ENCODE measurements around the gene SRRD. TPM values are rescaled to one million over a fixed set of nuclear protein-coding genes. Genes with fewer than 3 reads are reported as not detected.

SRRD gene
- total and polyA plus RNA-seq, 2 of the 13 experiments (the other 11 are each of a cell fraction or from before 2014, with no cell fraction given) = 22.8 to 36.6 TPM

DNA sequence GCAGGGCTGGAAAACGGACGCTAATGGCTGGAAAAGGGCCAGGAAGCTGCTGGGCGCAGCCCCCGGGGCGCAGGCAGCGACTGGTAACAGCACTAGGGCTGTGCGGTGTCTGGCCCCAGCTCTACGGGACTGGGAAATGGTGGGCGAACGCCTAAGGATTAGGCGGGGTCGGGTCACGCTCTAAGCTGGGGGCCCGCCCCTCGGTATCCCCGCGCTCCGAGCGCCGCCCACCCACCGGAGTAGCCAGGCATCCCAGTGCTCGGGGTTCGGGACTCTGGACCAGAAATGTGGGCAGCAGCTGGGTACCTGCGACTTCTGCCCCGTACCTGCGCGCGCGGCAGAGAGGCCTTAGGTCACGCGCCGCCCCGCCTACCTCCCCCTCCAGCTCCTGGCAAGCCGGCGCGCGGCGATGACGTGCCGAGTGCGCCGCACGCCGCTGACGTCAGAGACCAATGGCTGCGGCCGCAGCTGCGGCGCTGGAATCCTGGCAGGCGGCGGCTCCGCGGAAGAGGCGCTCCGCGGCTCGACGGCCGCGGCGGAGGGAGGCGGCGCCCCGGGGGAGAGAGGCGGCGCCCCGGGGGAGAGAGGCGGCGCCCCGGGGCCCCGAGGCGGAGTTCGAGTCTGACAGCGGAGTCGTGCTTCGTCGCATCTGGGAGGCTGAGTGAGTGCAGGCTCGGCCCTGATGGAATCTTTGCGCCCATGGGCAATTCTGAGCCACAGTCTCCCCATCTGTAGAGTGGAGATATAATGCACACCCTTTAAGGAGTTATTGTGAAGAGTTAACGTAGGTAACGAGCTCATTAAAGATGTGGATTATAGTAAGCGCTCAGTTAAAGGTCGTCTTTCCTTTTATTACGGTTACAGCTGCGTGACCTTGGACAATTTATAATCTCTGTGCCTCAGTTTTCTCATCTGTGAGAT, at the start of gene SRRD, which contains the start of gene HPS4 (continued):
- TF ChIP-seq, protein P1, sequence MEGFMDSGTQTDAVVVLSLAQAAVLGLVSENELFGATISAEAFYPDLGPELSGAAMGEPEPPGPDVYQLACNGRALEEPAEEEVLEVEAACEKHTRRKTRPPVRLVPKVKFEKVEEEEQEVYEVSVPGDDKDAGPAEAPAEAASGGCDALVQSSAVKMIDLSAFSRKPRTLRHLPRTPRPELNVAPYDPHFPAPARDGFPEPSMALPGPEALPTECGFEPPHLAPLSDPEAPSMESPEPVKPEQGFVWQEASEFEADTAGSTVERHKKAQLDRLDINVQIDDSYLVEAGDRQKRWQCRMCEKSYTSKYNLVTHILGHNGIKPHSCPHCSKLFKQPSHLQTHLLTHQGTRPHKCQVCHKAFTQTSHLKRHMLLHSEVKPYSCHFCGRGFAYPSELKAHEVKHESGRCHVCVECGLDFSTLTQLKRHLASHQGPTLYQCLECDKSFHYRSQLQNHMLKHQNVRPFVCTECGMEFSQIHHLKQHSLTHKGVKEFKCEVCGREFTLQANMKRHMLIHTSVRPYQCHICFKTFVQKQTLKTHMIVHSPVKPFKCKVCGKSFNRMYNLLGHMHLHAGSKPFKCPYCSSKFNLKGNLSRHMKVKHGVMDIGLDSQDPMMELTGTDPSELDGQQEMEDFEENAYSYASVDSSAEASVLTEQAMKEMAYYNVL (CRISPR knock-in tag; IDR thresholded peaks at IDR 0.05; ENCODE audit: borderline replicate concordance) = no peak; the same call in 1 of the 2 replicates
- TF ChIP-seq ZBTB3 (CRISPR knock-in tag; IDR thresholded peaks at IDR 0.05; ENCODE audit: borderline replicate concordance, low read depth) (no peak), ZFX (CRISPR knock-in tag; IDR thresholded peaks at IDR 0.05; ENCODE audit: low read depth) (peak; percentile 91), HOXA7 (CRISPR knock-in tag; IDR thresholded peaks at IDR 0.05) (no peak), ZNF879 (CRISPR knock-in tag; IDR thresholded peaks at IDR 0.05) (no peak), FOXA1 (IDR thresholded peaks at IDR 0.05) (no peak), FOXA1 (CRISPR knock-in tag; IDR thresholded peaks at IDR 0.05) (0 out of 2 replicates have a peak, but pooled peaks have one; percentile 7), NFKB2 (CRISPR knock-in tag; IDR thresholded peaks at IDR 0.05; ENCODE audit: borderline replicate concordance) (peak; percentile 86), ATAD3A (CRISPR knock-in tag; IDR thresholded peaks at IDR 0.05) (peak; percentile 26; the same call in 1 of the 2 replicates), ZKSCAN8 (CRISPR knock-in tag; IDR thresholded peaks at IDR 0.05; ENCODE audit: borderline replicate concordance) (peak; percentile 70; the same call in 1 of the 2 replicates), ZNF746 (CRISPR knock-in tag; IDR thresholded peaks at IDR 0.05) (peak; percentile 73), TBX3 (IDR thresholded peaks at IDR 0.05; ENCODE audit: borderline replicate concordance) (no peak), CHD4 (IDR thresholded peaks at IDR 0.05; ENCODE audit: borderline replicate concordance, low read length) (peak; percentile 100), EZH2 (conservative IDR thresholded peaks at IDR 0.05; ENCODE audit: low read depth, low read length) (no peak), AGO2 (optimal IDR thresholded peaks at IDR 0.05; ENCODE audit: low read depth, low read length) (peak; percentile 83), ZNF441 (CRISPR knock-in tag; IDR thresholded peaks at IDR 0.05; ENCODE audit: borderline replicate concordance) (no peak; the same call in 1 of the 2 replicates), ZNF674 (CRISPR knock-in tag; IDR thresholded peaks at IDR 0.05; ENCODE audit: low read depth) (no peak)
- TF ChIP-seq, protein P2, sequence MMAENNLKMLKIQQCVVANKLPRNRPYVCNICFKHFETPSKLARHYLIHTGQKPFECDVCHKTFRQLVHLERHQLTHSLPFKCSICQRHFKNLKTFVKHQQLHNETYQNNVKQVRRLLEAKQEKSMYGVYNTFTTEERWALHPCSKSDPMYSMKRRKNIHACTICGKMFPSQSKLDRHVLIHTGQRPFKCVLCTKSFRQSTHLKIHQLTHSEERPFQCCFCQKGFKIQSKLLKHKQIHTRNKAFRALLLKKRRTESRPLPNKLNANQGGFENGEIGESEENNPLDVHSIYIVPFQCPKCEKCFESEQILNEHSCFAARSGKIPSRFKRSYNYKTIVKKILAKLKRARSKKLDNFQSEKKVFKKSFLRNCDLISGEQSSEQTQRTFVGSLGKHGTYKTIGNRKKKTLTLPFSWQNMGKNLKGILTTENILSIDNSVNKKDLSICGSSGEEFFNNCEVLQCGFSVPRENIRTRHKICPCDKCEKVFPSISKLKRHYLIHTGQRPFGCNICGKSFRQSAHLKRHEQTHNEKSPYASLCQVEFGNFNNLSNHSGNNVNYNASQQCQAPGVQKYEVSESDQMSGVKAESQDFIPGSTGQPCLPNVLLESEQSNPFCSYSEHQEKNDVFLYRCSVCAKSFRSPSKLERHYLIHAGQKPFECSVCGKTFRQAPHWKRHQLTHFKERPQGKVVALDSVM (CRISPR knock-in tag; IDR thresholded peaks at IDR 0.05) = no peak
- TF ChIP-seq, protein P3, sequence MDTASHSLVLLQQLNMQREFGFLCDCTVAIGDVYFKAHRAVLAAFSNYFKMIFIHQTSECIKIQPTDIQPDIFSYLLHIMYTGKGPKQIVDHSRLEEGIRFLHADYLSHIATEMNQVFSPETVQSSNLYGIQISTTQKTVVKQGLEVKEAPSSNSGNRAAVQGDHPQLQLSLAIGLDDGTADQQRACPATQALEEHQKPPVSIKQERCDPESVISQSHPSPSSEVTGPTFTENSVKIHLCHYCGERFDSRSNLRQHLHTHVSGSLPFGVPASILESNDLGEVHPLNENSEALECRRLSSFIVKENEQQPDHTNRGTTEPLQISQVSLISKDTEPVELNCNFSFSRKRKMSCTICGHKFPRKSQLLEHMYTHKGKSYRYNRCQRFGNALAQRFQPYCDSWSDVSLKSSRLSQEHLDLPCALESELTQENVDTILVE (CRISPR knock-in tag; IDR thresholded peaks at IDR 0.05) = peak; percentile 92
- TF ChIP-seq, protein P4, sequence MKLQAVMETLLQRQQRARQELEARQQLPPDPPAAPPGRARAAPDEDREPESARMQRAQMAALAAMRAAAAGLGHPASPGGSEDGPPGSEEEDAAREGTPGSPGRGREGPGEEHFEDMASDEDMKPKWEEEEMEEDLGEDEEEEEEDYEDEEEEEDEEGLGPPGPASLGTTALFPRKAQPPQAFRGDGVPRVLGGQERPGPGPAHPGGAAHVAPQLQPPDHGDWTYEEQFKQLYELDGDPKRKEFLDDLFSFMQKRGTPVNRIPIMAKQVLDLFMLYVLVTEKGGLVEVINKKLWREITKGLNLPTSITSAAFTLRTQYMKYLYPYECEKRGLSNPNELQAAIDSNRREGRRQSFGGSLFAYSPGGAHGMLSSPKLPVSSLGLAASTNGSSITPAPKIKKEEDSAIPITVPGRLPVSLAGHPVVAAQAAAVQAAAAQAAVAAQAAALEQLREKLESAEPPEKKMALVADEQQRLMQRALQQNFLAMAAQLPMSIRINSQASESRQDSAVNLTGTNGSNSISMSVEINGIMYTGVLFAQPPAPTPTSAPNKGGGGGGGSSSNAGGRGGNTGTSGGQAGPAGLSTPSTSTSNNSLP (IDR thresholded peaks at IDR 0.05; ENCODE audit: low read depth, low read length) = peak; percentile 44; the same call in 1 of the 2 replicates
- TF ChIP-seq, protein P5, sequence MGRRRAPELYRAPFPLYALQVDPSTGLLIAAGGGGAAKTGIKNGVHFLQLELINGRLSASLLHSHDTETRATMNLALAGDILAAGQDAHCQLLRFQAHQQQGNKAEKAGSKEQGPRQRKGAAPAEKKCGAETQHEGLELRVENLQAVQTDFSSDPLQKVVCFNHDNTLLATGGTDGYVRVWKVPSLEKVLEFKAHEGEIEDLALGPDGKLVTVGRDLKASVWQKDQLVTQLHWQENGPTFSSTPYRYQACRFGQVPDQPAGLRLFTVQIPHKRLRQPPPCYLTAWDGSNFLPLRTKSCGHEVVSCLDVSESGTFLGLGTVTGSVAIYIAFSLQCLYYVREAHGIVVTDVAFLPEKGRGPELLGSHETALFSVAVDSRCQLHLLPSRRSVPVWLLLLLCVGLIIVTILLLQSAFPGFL (CRISPR knock-in tag; IDR thresholded peaks at IDR 0.05) = no peak
